Islet of Langerhans (tissue), 1 donor: ENCODE data around the gene IGSF9.

Experiments used
- FAIRE-seq: peaks from one replicate; lab custom pipeline; 2011; peaks lifted over from hg19 to GRCh38; lab: Jason Lieb, UNC

Gene IGSF9

DNA sequence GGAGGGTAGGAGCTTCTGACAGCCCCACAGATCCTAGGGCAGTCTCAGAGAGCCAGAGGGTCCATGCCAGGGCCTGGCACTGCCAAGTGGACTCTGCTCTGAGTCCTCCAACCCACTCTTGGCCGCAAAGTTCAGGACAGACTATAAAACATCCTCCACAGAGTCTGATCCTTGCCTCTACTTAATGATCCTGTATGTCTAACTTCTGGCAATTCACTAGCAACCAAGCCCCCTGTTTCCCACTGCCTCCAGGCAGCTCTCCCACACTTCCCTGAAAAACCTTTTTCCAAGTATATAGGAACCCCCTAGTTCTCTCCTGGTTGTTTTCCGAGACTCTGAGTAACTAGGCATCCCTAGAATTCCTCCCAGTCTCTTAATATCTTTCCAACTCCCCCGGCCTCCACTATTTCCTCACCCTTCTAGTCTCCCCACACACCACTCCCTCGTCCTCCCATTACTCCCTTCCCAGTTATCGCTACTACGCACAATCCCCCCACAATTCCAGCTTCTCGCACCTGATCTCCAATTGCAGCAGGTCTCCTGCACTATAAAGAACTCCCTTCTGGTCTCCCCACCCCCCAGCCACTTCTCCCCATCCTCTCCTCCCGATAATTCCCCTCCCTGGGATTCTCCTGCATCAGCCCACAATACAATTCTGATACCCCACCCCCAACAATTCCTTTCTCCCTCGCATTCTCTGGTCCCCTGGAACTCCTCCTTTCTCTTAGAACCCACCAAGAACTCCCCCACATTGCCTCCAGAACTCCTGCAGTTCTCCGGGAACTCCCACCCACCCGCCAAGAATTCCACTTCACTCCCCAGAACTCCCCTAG is 574 bp downstream of the IGSF9 start:
- no peak for FAIRE-seq

DNA sequence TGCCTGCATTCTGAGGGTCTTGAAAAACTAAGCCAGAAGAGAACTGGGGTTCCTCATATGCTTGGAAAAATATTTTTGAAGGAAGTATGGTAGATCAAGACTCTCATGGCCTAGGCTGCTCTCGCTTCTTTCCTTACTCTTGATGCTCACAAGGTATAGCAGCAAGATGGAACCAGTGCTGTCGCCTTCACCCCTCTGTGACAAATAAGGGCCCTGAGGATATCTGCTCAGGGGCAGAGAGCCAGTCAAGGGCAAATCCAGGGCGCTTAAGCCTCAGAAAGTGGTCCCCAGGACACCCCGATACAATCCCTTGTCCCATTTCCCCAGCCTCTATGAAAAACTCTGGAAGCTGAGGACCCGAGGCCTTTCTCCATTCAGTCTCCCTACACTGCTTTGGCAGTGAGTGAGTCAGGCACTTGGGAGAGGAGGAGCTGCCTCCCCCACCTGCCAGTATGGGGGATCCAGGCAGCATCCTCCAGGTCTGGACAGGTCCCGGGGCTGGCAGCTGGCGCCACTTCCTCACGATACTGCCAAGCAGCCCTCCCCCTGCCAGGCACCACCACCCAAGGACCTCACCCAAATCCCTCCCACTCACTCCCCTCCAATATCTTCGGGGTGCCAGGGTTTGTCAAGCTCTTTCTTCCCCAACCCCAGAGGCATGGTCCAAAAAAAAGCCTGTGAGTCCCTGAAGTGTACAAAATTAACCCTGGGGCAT is 1.3 kb downstream of the IGSF9 start:
- no peak for FAIRE-seq

- no peak for FAIRE-seq
Observed at GRCh38 chr1:159943278-159943640, 2.2 kb downstream of the IGSF9 start.

- FAIRE-seq = no peak
Observed at GRCh38 chr1:159942632-159943277, 2.7 kb downstream of the IGSF9 start.

- FAIRE-seq = no peak
Observed at GRCh38 chr1:159941591-159942560, 3.5 kb downstream of the IGSF9 start.

GRCh38 chr1:159941141-159941540 is 4.3 kb downstream of the IGSF9 start:
- FAIRE-seq = no peak

- no peak for FAIRE-seq
Observed at GRCh38 chr1:159940006-159940620, 5.3 kb downstream of the IGSF9 start.

- FAIRE-seq = no peak
Observed at GRCh38 chr1:159939678-159940002, 5.8 kb downstream of the IGSF9 start.

GRCh38 chr1:159938905-159939677 is 6.3 kb downstream of the IGSF9 start:
- FAIRE-seq = no peak

GRCh38 chr1:159938211-159938852 is 7.1 kb downstream of the IGSF9 start:
- FAIRE-seq = no peak

- FAIRE-seq = no peak
Observed at GRCh38 chr1:159937054-159937750, 8.2 kb downstream of the IGSF9 start.

GRCh38 chr1:159936273-159936904 is 9.0 kb downstream of the IGSF9 start:
- no peak for FAIRE-seq

- FAIRE-seq = no peak
Observed at GRCh38 chr1:159935719-159936272, 9.6 kb downstream of the IGSF9 start.

GRCh38 chr1:159935305-159935704 is 10.1 kb downstream of the IGSF9 start:
- FAIRE-seq = no peak

DNA sequence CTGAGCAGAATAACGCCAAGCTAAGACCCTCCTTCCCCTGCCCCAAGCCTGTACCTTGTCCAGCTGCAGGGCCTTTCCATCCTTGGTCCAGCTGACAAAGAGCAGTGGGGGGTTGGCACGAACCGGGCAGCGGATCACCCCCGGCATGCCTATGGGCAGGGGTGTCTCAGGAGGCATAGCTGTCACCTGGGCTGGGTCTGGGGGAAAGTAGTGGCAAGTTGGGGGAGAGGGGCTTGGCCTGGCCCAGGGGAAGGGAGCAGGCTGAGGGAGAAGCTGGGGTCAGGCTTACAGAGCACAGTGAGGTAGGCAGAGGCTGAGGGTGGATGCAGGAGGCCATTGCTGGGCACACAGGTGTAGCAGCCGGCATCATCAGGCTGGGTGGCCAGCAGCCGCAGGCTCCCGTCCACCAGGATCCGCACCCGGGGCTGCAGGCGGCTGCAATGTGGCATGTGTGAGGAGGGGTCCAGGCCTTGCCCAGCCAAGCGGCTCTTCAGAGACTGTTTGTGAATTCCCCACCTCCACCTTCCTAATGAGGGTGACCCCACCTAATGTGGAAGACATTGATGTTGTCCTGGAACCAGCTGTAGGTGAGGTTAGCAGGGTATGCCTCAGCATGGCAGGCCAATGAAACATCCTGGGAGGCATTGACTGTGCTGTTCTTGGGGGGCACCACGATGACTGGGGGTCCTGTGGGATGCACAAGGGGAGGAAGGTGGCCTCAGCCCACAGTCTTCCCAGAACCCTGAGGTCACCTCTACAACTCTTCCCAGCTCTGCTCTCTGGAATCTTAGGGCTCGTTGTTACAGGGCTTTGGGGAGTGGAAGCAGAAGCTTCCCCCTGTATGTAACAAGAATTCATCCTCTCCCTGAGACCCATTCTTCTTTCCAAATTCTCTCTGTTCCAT is 11.0 kb downstream of the IGSF9 start:
- FAIRE-seq = no peak

DNA sequence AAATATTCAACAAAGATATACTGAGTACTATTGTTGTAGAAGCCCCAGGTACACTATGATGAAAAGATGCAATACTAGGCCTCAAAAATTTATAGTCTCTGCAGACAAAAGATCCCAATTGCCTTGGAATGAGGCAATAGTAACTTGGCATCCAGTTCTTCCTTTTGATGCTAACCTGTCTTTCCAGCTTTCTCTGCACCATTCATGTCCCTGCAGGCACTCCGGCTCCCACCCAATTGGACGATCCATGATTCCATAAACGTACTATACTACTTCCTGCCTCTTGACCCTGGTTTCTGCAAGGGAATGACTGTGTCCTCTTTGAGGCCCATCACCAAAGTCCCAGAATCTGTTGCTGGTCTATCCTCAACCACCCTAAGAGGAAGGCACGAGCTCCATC is 12.1 kb downstream of the IGSF9 start:
- no peak for FAIRE-seq

GRCh38 chr1:159932296-159933285 is 12.8 kb downstream of the IGSF9 start:
- FAIRE-seq = no peak
